Right hindlimb (tissue), 1 donor: ENCODE data around the gene FSCN2.

Experiments
- DNase-seq: peaks from one replicate; pipeline ENCODE4 v3.0.0-alpha.2; 2018

FSCN2 gene, protein sequence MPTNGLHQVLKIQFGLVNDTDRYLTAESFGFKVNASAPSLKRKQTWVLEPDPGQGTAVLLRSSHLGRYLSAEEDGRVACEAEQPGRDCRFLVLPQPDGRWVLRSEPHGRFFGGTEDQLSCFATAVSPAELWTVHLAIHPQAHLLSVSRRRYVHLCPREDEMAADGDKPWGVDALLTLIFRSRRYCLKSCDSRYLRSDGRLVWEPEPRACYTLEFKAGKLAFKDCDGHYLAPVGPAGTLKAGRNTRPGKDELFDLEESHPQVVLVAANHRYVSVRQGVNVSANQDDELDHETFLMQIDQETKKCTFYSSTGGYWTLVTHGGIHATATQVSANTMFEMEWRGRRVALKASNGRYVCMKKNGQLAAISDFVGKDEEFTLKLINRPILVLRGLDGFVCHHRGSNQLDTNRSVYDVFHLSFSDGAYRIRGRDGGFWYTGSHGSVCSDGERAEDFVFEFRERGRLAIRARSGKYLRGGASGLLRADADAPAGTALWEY

DNA sequence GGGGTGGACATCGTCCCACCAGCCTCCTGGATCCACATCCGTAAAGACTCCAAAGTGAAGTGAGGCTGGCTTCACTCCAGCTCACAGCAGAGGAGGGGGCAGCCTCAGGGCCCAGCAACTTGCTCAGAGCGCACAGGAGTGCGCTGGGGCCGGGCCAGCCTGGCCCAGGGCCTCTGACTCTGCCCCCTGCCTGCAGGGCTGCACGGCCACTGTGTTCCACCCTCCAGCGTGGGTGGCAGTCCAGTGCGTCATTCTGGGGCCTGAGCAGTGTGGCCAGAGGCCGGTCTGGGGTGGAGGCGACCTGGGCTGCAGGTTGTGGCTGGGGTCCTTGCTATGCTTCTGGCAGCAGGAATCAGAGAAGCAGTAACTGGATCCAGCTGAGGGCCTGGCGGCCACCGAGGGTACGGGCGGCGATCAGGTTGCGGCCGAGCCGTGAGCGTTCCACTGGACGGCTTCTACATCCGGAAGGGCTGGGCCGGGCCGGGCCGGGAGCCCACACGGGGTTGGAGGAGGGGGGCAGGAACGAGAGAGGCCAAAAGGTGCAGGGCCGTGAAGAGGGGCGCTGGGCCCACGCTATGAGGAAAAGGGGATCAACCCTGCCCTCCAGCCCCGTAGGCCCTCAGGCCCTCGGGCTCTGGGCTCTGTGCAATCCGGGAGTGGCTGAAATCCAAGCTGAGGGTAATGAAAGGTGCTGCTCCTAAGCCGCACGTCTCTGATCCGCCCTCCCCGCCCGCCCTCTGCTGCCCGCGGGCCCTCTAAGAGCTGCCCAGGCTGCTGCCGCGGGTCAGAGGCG, at the start of gene FSCN2:
Gene FSCN2, plus strand, starts transcription at position 787 of the 793 bp plus-strand sequence. CDS start 155 bp downstream, outside the sequence.
- DNase-seq = no peak

DNA sequence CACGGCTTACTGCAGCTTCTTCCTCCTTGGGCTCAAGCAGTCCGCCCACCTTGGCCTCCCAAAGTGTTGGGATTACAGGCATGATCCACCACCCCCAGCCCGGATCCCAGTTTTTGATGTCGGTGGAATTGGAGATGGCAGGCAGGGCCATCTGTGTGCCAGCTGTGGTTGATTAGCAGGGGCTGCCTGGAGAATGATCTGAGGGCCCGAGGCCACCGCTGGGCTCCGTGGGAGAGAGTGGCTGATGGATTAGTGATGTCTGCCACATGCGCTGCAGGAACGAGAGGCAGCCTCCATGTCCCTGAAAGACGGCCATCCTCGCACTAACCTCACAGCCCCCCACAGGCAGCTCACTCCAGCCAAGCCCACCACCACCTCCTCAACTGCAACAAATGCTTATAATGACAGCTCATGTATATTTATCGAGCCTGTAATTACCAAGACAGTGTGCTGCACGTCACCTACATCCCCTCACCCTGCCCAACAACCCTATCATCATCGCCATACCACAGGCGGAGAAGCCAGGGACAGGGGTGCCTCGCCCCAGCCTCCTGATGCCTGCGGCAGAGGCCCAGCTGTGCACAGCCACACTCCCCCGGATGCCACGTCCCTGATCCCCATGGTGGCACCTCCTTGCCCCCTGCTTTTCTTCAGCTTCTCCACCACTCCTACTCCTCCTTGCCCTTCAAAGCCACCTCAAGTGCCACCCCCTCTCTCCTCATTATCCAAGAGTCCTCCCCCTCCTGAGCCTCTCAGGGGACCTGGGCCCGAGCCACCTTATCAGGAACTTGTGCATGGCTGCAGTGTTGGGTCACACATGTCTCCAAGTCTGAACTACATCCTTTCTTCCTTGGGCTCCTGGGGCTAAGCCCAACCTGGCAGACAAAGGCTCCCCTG, 48.8 kb upstream of the FSCN2 start:
- DNase-seq = no peak

DNA sequence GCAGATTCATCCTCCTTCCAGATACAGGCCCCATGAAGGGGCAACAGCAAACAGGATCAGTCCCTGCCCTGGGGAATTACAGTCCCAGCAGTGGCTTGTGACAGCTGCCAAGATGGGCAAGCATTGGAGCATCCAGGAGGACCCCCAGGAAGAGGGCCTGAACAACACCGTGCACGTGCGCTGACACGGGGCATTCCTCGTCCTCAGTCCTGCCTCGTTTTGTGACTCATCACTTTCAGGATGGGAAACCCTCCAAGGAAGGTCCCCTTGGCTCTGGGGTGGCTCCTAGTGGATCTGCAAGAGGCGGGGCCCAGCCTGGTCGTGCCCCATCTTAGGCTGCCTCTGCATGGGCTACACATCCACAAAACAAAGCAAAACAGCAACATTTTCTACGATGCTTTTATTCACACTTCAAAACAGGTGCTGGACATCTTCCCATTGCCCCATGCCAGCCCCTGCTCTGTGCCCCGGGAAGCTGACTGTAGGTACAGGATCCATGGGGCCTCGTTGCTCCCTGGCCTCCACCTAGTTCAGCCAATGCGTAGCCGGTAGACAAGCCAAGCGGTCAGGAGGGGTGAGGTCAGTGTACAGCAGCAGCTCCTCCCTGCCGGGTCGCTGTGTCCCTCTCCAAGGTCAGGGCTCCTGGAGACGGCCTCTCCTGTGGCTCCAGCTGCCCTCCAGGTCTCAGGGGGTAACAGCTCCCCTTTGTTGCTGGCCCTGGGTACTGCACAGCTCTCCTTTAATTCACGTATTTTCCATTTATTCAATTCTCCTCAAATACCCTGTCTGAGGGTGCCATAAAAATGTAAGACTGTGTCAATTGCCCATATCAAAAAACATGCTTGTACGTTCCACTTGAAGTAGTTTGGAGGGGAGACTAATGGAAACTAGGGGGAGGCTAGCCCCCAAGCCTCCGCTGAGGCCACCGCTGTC, 47.8 kb upstream of the FSCN2 start:
- DNase-seq = no peak

DNA sequence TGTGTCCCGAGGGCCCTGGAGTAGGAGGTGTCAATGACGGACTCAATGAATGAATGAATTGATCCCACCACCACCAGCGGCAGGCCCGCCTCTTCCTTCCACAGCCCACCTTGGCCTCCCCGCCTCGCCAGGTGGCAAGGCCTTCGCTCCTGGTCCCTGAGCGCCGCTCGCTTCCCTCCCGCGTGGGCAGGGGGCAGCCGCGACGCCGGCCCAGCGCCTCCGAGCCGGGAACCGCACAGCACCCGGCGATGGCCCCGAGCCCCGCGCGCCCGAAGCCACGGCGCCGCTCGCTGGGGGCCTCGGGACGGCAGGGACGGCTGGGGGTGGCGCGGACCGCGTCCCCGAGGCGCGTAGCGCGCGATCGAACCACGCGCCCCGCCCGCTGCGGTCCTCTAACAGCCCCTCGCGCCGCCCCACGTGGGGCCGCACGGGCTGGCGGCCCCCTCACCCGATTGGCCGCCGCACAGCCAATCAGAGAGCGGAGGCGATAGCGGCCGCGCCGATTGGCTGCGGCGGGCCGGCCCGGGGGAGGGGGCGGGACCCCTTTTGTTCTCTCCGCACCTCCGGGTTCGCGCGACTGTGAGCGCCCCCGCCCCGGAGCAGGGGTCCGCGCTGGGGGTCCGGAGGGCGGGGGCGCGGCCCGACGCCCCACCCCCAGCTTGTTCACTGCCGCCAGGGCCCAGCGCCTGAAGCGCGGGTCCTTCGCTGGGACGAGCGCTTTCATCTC, 46.9 kb upstream of the FSCN2 start:
- DNase-seq = peak; percentile 90

DNA sequence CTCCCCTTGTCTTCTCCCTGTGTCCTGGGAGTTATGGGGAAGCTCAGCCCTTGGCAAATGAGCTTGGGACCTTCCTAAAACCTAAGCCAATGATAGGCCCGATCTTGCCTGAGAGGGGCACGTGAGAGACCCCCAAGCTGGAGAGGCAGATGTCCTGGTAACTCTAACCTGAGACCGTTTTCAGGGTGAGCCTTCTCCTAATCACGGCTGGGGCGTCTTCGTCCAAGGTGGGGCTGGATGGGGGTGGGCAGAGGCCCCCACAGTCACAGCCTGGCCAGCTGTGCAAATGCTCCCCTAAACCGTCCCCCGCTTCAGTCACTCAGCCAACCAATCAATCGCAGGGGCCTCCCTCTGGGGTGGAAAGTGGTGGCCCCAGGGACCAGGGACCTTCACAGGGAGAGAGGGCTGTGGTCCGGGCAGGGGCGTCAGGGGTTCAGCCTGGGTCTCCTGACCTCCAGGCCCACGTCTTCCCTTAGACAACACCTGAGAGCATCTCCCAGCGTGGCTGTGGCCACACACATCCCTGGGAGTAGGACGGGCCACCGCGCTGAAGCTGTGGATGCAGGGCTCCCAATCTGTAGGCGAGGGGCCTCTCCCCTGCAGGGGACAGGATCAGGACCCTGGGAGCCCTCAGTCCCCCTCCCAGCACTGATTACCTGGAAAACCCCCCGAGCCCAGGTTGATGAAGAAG, 46.2 kb upstream of the FSCN2 start:
- no peak for DNase-seq

DNA sequence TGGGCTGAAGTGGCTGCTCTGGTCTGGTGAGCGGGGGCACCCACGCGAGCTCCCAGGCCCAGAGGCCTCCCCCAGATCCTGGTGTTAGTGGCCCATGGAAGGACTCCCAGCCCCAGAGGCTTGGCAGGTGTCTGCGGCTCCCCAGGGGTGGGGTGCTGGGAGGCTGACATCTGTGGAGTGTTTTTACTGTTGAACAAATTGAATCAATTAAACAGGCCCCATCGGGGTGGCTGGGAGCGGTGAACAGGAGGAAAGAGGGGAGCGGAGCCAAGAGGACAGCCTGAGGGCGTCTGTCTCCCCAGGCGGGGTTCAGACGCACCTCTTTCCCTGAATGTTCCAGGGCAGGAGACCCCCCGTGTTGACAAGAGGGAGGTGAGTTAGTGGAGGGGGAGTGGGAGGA, 45.5 kb upstream of the FSCN2 start:
- no peak for DNase-seq

DNA sequence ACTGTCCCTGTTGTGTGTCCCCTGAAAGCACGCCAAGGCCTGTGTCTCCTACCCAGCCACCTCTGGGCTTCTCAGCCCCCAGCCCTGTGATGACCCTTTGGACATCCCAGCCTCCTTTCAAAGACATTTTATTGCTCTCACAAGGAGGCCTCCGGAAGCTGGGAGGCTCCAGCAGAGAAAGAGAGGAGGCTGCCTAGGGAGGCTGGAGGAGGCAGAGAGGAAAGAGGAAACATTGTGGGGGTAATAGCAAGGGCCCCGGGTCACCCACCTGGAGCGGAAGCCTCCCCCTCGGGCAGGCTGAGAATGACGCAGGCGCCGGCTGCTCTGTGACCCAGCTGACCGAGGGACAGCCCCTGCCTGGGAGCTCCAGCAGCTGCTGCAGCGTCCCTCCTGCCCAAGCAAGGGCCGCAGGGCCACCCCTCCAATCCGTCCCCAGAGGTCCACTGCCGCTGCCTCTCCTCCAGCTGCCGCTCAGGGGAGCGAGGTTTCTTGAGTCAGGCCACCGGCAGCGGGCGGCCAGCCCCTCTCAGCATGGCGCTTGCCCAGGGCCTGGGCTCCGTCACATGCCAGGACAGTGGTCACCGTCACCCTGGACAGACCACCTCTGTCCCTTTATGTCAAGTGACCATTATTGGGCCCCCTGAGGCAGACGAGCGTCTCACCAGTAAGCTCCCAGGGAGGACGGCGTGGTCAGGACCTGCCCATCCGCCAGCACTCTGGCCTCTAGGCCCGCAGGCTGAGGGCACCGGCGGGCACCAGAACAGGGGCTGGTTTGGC, 44.9 kb upstream of the FSCN2 start:
- DNase-seq = peak; percentile 84

DNA sequence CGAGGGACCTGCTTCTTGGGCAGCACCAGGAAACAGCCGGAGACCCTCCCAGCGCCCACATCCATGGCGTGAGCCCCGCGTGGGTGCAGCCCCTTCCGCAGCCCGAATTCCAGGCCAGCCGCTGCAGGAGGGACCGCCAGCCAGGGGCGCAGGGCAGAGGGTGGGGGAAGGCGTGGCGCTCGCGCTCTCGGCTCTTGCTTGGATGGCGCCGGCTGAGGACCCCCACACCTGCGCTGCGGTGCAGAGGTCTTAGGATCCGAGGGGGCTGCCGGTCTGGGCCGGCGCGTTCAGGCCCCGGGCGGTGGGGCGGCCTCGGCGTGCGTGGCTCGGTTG, 44.3 kb upstream of the FSCN2 start:
- DNase-seq = no peak

DNA sequence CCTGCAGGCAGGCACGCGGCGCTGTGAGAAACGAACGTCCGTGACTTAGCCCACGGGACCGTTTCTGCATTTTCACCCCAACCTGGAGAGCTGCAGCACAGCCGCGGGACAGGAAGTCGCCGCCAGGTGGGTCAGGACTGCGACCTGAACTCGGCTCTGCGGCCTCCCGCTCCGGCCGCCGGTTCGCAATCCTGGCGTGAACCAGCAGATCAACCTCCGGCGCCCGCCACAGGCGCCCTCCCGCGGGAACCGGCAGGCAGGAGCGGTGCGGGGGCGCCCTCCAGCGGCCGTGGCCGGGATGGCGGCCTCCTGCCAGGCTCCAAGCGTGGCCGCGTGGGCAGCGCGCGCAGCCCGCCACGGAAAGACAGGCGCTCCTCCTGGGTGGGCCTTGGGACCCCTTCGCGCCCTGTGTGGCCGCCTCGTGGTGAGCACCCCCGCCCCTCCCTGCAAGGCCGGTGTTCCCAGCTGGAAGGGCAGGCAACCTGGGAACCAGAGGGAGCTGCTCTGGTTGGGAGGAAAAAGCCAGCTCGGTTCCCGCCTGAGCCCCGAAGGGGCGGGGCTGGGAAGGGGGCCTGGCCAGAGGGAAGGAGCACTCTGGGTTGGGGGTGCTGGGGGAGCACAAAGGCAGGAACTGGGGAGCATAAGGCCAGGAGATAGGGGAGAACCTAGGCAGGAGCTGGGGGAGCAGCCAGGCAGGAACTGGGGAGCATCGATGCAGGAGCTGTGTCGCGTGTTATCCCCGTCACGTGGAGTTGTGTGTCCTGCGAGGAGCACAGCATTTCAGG, 43.8 kb upstream of the FSCN2 start:
- peak; percentile 90 for DNase-seq

DNA sequence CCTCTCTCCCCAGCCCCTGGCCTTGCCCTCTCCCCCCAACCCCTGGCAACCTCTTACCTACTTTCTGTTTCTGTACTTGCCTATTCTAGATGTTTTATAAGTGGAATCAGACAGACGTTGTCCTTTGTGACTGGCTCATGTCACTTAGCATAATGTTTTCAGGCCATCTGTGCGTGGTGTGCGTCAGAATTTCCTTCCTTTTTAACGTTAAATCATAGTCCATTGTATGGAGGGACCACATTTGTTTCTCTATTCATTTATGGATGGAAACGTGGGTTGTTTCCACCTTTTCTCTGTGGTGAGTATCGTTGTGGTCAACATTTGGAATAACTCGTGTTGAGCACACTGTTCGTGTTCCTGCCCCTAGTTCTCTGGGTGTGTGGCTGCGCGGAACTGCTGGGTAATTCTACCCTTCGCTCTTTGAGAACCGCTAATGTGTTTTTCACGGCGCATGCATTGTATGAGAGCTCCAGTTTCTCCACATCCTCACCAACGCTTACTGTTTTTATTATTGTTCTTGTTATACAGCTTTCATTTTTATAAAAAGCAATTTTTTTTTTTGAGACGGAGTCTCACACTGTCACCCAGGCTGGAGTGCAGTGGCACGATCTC, 41.9 kb upstream of the FSCN2 start:
- DNase-seq = no peak

DNA sequence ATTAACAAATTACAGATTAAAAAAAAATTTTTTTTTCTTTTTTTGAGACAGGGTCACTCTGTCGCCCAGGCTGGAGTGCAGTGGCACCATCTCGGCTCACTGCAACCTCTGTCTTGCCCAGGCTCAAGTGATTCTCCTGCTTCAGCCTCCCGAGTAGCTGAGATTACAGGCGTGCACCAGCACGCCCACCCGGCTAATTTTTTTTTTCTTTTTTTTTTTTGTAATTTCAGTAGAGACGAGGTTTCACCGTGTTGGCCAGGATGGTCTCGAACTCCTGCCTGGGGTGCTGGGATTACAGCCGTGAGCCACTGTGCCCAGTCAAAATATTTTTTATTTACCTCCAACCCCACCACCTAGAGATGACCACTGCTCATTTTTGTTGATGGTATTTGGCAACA, 41.1 kb upstream of the FSCN2 start:
- DNase-seq = no peak

DNA sequence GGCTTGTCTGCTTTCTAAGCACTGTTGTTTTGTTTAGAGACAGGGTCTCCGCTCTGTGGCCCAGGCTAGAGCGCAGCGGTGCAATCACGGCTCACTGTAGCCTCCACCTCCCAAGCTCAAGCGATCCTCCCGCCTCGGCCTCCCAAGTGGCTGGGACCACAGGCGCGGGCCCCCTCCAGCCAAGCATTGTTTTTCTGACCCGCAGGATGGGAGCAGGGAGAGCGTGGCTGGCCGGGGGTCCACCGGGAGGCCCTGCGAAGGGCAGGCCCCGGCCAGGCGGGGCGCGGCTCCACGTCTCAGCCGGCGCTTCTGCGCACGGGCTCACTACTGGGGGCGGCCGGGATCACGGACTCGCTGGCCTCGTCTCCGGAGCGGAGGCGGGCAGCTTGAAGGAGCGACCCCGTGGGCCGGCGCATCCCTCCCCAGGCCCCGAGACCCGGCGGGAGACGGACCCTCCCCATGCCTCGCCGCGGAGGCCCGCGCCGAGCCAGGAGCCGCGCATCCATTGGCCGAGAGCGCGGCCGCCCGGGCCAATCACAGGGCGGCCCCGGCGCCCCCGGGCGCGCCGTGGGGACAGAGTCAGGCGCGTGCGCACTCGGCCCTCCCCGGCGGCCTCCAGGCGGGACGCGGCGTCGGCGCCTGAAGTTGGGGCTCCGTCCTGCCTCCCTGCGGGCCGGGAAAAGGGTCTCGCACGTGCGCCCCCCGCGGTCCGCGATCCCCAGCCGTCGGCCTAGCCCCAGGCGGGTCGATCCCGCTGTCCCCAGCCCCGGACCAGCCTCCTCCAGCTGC, 40.5 kb upstream of the FSCN2 start:
- peak; percentile 88 for DNase-seq

DNA sequence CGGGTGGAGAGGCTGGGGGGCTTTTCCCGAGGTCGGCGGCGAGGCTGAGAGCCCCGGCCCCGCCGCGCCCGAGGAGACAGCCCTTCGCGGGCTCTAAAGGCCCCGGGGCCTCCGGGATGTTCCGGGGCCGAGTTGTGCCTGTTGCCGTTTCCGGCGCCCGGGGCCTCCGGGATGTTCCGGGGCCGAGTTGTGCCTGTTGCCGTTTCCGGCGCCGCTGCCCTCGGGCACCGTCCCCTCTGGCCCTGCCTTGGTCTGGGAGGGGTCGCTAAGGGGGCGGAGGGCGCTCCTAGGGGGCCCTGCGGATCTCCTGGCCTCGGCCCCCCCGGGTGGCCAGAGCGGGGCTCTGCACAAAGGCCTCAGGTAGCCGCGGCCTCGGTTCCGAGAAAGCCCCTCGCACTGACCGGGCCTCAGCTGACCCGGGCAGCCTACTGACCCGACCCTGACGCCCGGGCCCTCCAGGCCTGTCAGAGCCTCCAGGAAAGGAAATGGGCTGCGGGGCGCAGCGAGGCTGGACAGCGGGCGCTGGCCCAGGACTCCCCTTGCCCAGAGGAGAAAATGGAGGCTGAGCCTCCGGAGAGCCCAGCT, 39.8 kb upstream of the FSCN2 start:
- DNase-seq = peak; percentile 28

DNA sequence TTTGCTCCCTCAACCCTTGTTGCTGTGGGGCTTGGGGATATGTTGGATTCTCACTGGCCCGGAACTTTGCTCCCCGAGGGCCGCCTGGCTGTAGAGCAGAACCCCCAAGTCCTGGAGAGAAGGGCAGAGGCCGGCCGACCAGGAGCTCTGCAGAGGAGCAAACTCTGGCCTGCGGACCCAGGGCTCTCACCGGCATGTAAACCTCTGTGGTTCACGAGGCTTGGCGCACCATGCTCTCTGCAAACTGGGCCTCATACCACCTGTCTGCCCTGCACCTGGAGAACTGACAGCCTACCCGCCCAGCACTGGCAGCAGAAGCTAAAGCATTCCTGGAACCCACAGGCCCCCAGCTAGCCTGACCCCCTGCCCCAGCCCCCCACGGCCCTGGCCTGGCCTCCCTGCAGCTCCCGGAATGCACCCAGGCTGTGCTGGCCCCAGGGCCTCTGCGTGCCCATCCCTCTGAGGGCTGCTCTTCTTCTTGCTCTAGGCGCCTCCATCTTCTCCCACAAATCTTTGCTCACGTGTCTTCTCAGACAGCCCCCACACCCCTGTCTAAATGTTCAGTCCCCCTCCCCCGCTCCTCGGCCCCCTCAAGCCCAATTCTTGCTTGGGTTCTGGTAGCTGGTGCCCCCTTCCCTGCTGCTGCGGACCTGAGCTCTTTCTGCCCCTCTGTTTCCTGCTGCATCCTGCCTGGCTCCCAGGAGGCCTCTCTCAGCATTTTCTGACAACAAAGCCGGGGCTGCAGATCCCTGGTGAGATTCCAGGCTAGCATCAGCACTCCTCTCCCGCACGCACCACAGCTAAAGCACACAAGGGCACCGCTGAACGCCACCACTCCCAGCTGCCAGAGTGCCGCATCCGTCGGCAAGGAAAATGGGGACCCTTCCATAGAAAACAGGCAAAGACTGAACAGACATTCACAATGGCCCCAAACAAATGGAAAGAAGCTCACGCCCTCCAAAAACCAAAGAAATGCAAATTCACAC, 38.9 kb upstream of the FSCN2 start:
- DNase-seq = peak; percentile 24
